Memory B cell (primary cell): Measurements from ENCODE around the gene MROH9.
A peak's percentile ranks its signal among the peaks of the same experiment; 100 is the strongest.
"Not testable (repeated sequence)": the region's sequence is repeated elsewhere in the genome, so short reads cannot be mapped to it uniquely, and the experiment has no call there.

Source experiments
- ATAC-seq: fragments of 150-1000 bp; cut with Tn5 transposase; 2 replicates; pipeline ENCODE4 v1.10.0; 2021; ENCODE audit warnings: low read depth, mild to moderate bottlenecking, moderate library complexity
- DNase-seq, 2 donors: peaks; one replicate each; pipeline ENCODE4 v3.0.0; 2022; ENCODE audit warnings: low spot score in 2 of 2
- H3K27ac Mint-ChIP-seq: one replicate; pipeline ENCODE4 v1.8.0; 2022; ENCODE audit warnings: mild to moderate bottlenecking, moderate library complexity, mixed read lengths
- H3K27me3 Mint-ChIP-seq: one replicate; pipeline ENCODE4 v1.8.0; 2022; ENCODE audit warnings: mixed read lengths
- H3K36me3 Mint-ChIP-seq: one replicate; pipeline ENCODE4 v1.8.0; 2022; ENCODE audit warnings: mild to moderate bottlenecking, mixed read lengths
- H3K4me1 Mint-ChIP-seq: one replicate; pipeline ENCODE4 v1.8.0; 2022; ENCODE audit warnings: mixed read lengths
- H3K4me3 Mint-ChIP-seq: one replicate; pipeline ENCODE4 v1.8.0; 2022; ENCODE audit warnings: mild to moderate bottlenecking, moderate library complexity, mixed read lengths
- H3K9me3 Mint-ChIP-seq: one replicate; pipeline ENCODE4 v1.8.0; 2022; ENCODE audit warnings: mixed read lengths

Gene MROH9

DNA sequence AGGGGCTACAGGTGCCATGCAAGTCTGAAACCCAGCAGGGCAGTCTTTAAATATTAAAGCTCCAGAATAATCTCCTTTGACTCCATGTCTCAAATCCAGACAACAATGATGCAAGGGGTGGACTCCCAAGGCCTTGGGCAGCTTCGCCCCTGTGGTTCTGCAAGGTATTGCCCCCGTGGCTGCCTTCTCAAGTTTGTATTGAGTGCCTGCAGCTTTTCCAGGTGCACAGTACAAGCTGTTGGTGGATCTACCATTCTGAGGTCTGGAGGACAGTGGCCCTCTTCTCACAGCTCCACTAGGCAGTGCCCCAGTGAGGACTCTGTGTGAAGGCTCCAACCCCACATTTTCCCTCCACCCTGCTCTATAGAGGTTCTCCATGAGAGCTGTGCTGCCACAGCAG lies 3.7 kb upstream of the MROH9 start:
- H3K4me1 Mint-ChIP-seq, result peaks cover 6% of the 10 kb centered on the region
- no peak for ATAC-seq
- H3K9me3 Mint-ChIP-seq, result peaks cover 5% of the 10 kb centered on the region
- DNase-seq, result no peak
- H3K27ac Mint-ChIP-seq, result no peak overlapping the region
- H3K4me3 Mint-ChIP-seq, result no peak overlapping the region
- H3K27me3 Mint-ChIP-seq, result no peaks in the 10 kb centered on the region
- H3K36me3 Mint-ChIP-seq, result no peaks in the 10 kb centered on the region

DNA sequence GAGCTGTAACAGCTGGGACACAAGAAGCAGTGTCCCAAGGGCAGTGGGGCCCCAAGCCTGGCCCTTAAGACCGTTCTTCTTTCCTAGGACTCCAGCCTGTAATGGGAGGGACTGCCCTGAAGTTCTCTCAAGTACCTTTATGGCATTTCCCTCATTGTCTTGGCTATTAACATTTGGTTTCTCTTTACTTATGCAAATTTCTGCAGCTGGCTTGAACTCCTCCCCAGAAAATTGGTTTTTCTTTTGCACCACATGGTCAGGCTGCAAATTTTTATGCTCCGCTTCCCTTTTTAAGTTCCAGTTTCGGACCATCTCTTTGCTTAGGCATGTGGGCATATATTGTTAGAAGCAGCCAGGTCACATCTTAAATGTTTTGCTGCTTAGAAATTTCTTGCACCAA lies 3.1 kb upstream of the MROH9 start:
- peaks cover 5% of the 10 kb centered on the region for H3K9me3 Mint-ChIP-seq
- no peak overlapping the region for H3K4me3 Mint-ChIP-seq
- no peaks in the 10 kb centered on the region for H3K27me3 Mint-ChIP-seq
- ATAC-seq, result peak; percentile 34
- H3K4me1 Mint-ChIP-seq, result peaks cover 6% of the 10 kb centered on the region
- no peak for DNase-seq
- no peaks in the 10 kb centered on the region for H3K36me3 Mint-ChIP-seq
- no peak overlapping the region for H3K27ac Mint-ChIP-seq

DNA sequence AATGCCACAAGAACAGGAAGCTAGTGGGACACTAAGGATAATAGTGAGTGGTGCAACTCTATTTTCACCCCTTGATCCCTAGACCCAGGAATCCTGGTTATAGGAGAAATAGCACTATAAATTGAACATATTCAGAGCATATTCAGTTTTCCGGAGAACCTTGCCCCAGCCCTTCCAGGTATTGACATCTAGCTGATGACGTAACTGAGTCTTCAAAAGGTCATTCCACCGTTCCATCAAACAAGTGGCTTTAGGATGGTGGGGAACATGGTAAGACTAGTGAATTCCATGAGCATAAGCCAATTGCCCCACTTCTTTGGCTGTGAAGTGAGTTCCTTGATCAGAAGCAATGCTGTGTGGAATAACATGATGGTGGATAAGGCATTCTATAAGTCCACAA lies 2.9 kb downstream of the MROH9 start:
- Mint-ChIP-seq H3K36me3 (peaks cover 2% of the 10 kb centered on the region), H3K27me3 (peaks cover 11% of the 10 kb centered on the region), H3K9me3 (peaks cover 5% of the 10 kb centered on the region), H3K4me3 (no peak overlapping the region), H3K27ac (no peak overlapping the region), H3K4me1 (no peaks in the 10 kb centered on the region)
- no peak for ATAC-seq
- DNase-seq, result no peak

DNA sequence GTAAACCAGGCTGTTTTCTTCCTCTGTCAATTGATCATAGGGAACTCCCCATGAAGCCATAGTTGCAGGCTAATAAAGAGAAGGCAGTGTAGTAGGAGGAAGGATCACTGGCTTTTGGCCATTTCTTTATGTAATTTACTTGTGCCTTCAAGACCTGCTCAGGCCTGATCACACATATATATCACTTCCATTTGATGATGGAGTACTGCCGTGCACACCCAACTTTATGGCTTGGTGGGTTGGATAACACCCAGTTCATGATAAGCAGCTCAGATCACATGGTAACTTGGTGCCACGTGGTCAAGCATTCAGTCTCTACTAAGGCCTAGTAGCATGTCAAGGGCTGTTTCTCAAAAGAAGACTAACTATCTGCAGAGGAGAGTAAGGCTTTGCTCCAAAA lies 4.1 kb downstream of the MROH9 start:
- Mint-ChIP-seq H3K4me1 (no peaks in the 10 kb centered on the region), H3K36me3 (peaks cover 2% of the 10 kb centered on the region), H3K4me3 (no peak overlapping the region), H3K9me3 (peaks cover 4% of the 10 kb centered on the region), H3K27ac (no peak overlapping the region), H3K27me3 (peaks cover 12% of the 10 kb centered on the region)
- ATAC-seq (no peak), DNase-seq (no peak)

DNA sequence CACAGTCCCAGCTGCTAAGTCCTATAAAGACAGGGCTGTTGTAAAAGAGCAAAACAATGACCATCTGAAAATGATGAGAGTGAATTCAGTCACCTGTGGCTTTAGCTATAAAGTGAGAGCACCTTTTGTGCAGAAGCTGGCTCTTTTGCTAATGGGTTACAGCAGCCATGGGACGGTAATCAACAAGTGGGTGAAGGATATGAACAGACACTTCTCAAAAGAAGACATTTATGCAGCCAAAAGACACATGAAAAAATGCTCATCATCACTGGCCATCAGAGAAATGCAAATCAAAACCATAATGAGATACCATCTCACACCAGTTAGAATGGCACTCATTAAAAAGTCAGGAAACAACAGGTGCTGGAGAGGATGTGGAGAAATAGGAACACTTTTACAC lies 16.4 kb downstream of the MROH9 start:
- H3K9me3 Mint-ChIP-seq, H3K4me1 Mint-ChIP-seq, H3K36me3 Mint-ChIP-seq, ATAC-seq, H3K27me3 Mint-ChIP-seq, H3K27ac Mint-ChIP-seq, H3K4me3 Mint-ChIP-seq, DNase-seq: not testable (repeated sequence)

DNA sequence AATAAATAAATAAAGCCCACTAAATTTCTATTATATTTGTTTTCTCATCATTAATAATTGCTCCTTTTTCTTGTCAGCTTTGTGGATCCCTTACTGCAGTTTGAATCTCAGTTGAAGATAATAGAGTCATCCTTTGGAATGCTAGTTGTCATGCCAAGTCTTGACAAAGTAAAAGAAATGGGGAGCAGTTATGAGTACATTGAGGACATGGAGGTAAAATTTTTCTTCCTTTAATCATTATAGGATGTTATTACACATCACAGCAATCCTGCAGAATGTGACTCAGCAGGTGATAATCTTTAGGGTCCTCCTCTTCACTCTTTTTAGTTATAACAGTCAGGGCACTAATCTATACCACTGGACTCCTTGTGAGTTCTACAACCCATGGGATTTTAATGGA lies 24.1 kb downstream of the MROH9 start:
- Mint-ChIP-seq H3K36me3 (no peaks in the 10 kb centered on the region), H3K4me3 (no peak overlapping the region), H3K4me1 (no peaks in the 10 kb centered on the region), H3K9me3 (peaks cover 3% of the 10 kb centered on the region), H3K27ac (no peak overlapping the region), H3K27me3 (peaks cover 5% of the 10 kb centered on the region)
- ATAC-seq (no peak), DNase-seq (no peak)

DNA sequence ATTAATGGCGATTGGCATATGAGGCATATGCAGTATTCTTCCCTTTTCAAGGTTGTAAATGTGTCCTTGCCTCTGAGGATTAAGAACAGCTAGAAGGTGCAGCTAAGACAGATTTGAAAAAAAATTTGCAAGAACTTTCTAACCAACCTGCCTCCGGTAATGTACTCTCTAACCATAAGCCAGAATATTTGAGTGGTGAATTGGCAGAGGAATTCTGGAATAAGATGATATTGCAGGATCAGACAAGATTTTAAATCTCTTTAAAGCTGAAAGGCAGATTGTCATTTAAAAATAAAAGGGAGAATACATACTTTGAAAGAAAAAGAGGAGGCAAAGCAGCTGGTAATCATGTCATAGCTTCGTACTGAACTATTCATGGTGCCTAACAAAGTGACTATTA lies 29.2 kb downstream of the MROH9 start:
- no peak for DNase-seq
- Mint-ChIP-seq H3K27ac (no peak overlapping the region), H3K9me3 (peaks cover 3% of the 10 kb centered on the region), H3K4me1 (peaks cover 2% of the 10 kb centered on the region), H3K36me3 (no peaks in the 10 kb centered on the region), H3K27me3 (peaks cover 9% of the 10 kb centered on the region), H3K4me3 (no peak overlapping the region)
- no peak for ATAC-seq

DNA sequence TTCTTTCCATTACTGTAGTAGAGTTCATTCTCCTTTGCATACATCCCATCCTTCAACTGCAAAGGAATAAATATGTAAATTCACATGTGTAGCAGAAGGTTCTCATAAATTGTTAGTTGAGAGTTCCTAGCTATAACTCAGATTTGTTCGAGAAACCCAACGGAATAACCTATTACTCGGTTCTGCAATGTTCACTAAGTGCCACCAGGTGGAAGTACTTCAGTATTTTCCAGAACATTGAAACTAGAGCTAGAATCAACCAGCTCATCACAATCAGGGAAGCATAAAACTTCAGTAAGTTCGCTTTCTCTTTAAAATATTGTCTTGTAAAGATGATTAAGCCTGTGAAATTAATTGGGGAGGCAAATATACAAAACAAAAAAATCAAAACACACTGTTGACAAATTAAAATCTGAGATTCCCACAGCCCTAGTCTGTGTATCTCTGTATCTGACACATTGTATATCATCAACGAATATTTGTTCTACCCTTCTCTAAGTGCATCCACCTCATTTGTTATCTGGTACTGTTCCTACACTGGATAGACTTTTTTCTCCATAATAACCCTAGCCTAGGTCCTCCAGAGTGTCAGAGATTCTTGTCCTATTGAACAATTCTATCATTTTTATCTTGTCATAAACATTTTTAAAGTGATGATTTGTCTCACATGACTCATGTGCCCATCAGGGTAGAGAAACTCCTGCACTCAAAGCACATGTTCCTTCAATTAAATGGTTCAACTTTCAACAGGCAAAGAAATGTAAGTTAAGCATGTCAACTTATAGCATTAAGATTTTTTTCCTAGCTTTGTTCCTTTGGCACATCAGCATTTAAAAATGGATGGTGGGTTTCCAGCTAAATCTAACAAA lies 31.9 kb downstream of the MROH9 start:
- peaks cover 2% of the 10 kb centered on the region for H3K4me1 Mint-ChIP-seq
- no peaks in the 10 kb centered on the region for H3K36me3 Mint-ChIP-seq
- H3K27ac Mint-ChIP-seq, result no peak overlapping the region
- peaks cover 3% of the 10 kb centered on the region for H3K9me3 Mint-ChIP-seq
- DNase-seq (no peak), ATAC-seq (no peak)
- no peak overlapping the region for H3K4me3 Mint-ChIP-seq
- H3K27me3 Mint-ChIP-seq, result peaks cover 11% of the 10 kb centered on the region

DNA sequence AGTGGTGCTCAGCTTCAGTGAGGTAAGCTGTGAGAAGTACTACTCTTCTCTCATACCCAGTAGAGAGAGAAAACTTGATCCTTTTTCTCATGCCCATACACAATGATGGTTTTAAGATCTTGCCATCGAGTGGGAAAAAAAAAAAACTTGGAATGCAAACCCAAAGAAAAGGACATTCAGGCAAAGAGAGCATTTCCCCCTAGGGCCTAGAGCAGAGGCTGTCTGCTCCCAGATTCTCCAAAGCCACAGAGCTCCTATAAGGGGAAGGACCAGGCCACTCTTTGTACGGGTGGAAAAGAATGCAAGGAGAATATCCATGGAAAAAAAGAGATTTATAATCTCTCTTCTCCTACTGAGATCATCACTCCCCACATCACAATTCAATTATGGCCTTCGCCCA lies 34.9 kb downstream of the MROH9 start:
- Mint-ChIP-seq H3K4me1 (peaks cover 2% of the 10 kb centered on the region), H3K27me3 (peaks cover 11% of the 10 kb centered on the region), H3K4me3 (no peak overlapping the region), H3K9me3 (no peaks in the 10 kb centered on the region), H3K36me3 (no peaks in the 10 kb centered on the region), H3K27ac (no peak overlapping the region)
- ATAC-seq (no peak), DNase-seq (no peak)

DNA sequence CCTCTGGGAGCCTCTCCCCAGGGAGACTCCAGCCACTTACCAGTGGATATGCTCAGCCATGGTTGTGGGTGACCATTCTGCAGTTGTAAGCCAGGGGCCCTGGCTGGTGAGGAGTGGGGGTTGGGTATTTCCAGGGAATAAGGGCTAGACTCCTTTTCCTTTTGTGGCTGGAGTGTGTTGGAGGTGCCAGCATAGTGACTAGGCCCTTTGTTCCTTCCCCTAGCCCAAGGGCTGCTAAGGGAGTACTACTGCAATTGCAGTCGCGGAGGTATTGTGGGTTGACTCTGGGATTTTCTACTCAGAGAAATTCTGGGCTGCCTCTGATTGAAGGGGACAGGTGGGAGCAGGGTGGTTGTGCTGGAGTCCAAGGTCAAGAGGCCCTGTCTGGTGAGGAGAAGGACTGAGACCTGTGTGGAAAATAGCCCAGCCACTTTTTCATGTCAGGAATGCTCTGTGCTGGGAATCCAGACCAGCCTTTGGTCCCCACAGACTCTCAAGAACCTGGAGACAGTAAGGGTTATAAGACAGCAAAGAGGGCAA lies 43.1 kb downstream of the MROH9 start:
- DNase-seq (no peak), ATAC-seq (no peak)
- Mint-ChIP-seq H3K4me3 (no peak overlapping the region), H3K27me3 (peaks cover 4% of the 10 kb centered on the region), H3K36me3 (no peaks in the 10 kb centered on the region), H3K27ac (no peak overlapping the region), H3K9me3 (peaks cover 13% of the 10 kb centered on the region), H3K4me1 (no peaks in the 10 kb centered on the region)

DNA sequence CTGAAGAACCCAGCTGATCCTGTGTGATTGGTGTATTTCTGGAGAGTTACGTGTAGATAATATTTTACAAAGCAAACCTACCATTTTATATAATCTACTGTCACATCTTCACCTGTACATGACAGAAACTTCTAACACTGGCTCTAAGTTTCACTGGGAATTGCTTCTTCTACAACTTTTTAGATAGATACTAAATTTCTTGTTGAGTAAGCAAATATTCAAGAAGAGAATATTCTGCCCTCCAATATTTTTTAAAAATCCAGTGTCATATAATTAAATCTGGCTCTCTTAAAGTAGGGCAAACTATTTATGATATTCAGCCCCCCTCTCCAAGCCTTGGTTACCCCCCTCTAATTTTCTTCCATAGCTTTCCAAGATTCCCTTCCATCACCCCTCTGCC lies 50.1 kb downstream of the MROH9 start:
- Mint-ChIP-seq H3K4me1 (no peaks in the 10 kb centered on the region), H3K27ac (no peak overlapping the region)

DNA sequence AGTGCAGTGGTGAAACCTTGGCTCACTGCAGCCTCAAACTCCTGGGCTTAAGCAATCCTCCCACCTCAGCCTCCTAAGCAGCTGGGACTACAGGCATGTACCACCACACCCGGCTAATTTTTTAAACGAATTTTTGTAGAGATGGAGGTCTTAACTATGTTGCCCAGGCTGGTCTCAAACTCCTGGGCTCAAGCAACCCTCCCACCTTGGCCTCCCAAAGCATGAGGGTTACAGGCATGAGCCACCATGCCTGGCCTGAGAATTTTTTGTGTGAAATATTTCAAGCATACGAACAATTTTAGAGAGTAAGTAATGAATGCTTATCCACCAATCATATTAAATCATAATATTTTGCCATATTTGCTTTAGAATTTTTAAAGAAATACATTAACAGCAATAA lies 51.6 kb downstream of the MROH9 start:
- Mint-ChIP-seq H3K9me3 (no peaks in the 10 kb centered on the region), H3K36me3 (no peaks in the 10 kb centered on the region), H3K27ac (no peak overlapping the region), H3K27me3 (peaks cover 1% of the 10 kb centered on the region), H3K4me3 (no peak overlapping the region), H3K4me1 (no peaks in the 10 kb centered on the region)
- no peak for DNase-seq
- no peak for ATAC-seq

More for the DNA sequence above, 50.1 kb downstream of the MROH9 start:
- Mint-ChIP-seq H3K9me3 (peaks cover 2% of the 10 kb centered on the region), H3K4me3 (no peak overlapping the region), H3K36me3 (no peaks in the 10 kb centered on the region), H3K27me3 (no peaks in the 10 kb centered on the region)
- DNase-seq (no peak), ATAC-seq (no peak)

DNA sequence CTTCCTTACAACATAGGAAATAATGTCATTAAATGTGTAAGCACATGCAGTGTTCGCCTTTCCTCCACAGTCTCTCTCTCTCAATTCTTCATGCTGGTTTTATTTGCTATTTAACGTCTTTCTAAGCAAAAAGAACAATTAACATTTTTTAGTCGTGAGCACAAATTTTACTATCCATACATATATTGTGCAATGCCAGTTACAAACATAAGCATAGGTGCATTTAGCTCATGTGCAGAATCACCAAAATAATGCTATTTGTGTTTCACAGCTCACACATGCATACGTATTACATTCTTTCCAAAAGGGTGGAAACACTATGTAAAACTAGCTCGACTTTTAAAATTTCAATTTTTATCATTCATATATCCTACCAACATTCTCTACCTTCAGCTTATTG lies 52.1 kb downstream of the MROH9 start:
- Mint-ChIP-seq H3K9me3 (no peaks in the 10 kb centered on the region), H3K36me3 (no peaks in the 10 kb centered on the region), H3K4me1 (no peaks in the 10 kb centered on the region), H3K27me3 (peaks cover 1% of the 10 kb centered on the region), H3K4me3 (no peak overlapping the region), H3K27ac (no peak overlapping the region)
- ATAC-seq (no peak), DNase-seq (no peak)

DNA sequence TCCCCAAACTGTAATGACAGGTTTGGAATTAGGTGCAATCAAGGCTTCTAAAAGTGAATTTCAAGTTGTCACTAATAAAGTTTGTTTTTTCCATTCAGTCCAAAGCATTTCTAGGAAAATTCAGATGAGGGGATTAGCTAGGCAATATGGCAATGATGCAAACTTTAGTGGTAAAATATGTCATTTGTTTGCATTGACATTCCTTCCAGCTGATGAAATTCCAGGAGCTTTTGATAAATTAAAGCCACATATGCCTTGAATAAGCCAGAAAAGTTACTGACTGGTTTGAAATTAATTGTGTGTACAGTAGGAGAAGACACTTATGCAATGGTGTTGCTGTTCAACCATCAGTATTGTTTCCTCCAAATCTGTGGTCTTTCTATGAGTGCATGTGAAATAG lies 57.8 kb downstream of the MROH9 start:
- DNase-seq (no peak), ATAC-seq (no peak)
- H3K36me3 Mint-ChIP-seq, result no peaks in the 10 kb centered on the region
- no peaks in the 10 kb centered on the region for H3K9me3 Mint-ChIP-seq
- no peak overlapping the region for H3K4me3 Mint-ChIP-seq
- H3K27ac Mint-ChIP-seq, result no peak overlapping the region
- peaks cover 1% of the 10 kb centered on the region for H3K27me3 Mint-ChIP-seq
- no peaks in the 10 kb centered on the region for H3K4me1 Mint-ChIP-seq

DNA sequence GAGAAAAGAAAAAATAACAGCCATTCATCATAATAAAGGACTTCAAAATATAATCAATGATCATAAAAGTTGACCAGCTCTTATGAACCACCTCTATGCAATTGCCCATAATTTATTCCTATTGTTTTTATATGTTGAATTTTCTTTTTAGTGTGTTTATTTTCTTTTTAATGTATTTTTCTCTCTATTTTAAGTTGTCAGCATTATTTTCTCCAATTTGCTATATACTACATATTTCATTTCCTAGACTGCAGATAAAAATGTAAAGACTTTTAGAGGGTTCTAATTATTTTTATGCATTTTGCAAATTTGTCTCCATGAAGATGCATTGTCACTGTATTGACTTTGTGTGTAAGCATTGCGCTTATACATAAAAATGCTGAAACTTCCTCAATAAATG lies 58.4 kb downstream of the MROH9 start:
- ATAC-seq (no peak), DNase-seq (no peak)
- Mint-ChIP-seq H3K4me3 (no peak overlapping the region), H3K27me3 (peaks cover 1% of the 10 kb centered on the region), H3K4me1 (no peaks in the 10 kb centered on the region), H3K9me3 (no peaks in the 10 kb centered on the region), H3K36me3 (no peaks in the 10 kb centered on the region), H3K27ac (no peak overlapping the region)
